ENCODE results near the gene MCF2L.

MCF2L gene

GRCh38 chr13:112980434-112980833 lies 11.4 kb downstream of the MCF2L start:
- no peak for DNase-seq (ENCODE audit: low read depth in 2 of 3, low spot score in 1 of 3)

DNA sequence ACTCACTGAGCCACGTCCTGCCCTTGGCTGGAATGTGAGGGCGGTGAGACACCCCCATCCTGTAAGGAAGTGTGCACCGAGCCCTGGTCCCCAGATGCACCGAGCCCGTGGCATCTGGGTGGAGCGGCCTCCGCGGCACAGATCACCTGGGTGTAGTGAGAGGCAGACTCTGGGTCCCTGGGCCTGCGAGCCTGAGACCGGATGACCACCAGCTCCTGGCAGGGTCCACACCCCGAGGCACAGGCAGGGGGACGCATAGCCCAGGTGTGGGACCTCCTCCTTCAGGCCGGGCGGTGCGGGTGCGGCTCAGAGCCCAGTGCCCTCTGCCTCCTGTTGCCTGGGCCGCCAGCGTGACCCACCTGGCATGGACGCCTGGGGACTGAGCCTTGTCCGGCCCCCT lies 12.4 kb downstream of the MCF2L start:
- DNase-seq (ENCODE audit: low read depth in 2 of 3, low spot score in 1 of 3): no peak

DNA sequence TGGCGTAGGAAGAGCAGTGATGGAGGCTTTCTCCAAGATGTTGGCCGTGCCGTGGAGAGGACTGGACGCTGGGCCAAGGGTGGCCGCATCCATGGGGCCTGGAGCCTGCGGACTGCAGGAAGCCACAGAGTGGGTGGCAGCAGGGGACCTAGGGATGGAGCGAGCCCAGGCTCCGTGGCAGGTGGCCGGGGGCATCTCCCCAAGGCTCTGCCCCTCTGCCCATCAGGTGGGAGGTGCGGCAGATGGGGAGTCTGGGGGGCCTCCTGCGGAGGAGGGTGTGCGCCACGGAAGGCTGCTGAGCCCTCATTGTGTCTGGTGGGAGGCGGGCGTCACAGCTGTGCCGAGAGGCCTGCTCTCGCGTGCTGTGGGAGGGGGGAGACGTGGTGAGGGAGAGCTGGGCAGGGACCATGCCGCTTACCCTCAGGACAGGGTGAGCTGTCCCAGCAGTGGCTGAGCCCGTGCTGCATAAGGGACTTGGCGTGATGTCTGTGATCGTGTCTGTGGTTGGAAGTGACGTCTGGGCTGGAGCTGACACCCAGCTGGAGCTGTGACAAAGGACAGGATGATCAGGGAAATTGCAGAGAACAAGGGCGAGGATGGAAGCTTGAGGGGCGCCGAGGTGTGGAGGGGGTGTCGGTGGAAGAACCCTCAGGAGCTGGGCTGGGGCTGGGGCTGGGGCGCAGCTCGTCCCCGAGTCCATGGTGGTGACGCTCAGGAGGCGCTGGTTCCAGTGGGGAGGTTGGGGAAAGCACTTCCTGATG lies 13.4 kb downstream of the MCF2L start:
- DNase-seq (ENCODE audit: low read depth in 2 of 3, low spot score in 1 of 3): no peak

- no peak for DNase-seq (ENCODE audit: low read depth in 2 of 3, low spot score in 1 of 3)
Observed at GRCh38 chr13:112983042-112983305, 14.0 kb downstream of the MCF2L start.

- no peak for DNase-seq (ENCODE audit: low read depth in 2 of 3, low spot score in 1 of 3)
Observed at GRCh38 chr13:112983428-112984196, 14.6 kb downstream of the MCF2L start.

GRCh38 chr13:112984501-112984900 lies 15.5 kb downstream of the MCF2L start:
- no peak for DNase-seq (ENCODE audit: low read depth in 2 of 3, low spot score in 1 of 3)

- DNase-seq (ENCODE audit: low read depth in 2 of 3, low spot score in 1 of 3): no peak
Observed at GRCh38 chr13:112984954-112985802, 16.2 kb downstream of the MCF2L start.

- DNase-seq (ENCODE audit: low read depth in 2 of 3, low spot score in 1 of 3): no peak
Observed at GRCh38 chr13:112985803-112986408, 16.9 kb downstream of the MCF2L start.

GRCh38 chr13:112986470-112986869 lies 17.5 kb downstream of the MCF2L start:
- DNase-seq (ENCODE audit: low read depth in 2 of 3, low spot score in 1 of 3): no peak

DNA sequence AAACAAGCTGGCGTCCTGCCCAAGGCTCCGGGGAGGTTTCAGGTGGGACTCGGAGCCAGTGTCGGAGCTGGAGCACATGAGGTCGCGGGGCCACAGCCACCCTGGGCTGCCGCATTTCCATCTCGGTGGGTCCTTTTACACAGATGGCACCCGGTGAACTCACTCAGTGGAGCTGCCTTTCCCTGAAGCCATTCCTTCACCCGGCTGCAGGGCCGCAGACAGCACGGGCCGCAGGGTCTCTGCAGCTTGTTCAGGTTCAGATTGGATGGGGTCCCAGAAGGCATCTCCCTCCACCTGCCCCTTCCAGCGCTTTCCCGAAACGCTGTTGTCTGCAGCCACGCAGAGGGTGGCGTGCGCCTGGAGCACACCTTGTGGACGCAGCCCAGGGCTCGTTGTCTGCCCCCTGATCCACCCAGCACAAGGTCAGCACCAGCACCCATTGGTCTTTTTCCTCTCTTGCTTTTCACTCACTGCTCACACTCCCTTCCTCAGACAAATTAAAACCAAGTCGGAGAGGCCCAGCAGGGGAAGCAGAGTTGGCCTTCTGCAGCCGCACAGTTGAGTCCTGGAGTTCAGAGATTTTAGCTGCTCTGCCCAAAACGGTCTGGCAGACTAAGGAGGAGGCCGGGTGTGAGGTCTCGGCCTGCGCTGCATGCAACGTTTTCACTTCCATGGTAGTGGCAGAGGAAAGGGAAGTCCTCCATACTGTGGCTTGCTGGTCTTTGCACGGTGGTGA lies 18.1 kb downstream of the MCF2L start:
- DNase-seq (ENCODE audit: low read depth in 2 of 3, low spot score in 1 of 3): no peak

- DNase-seq (ENCODE audit: low read depth in 2 of 3, low spot score in 1 of 3): no peak
Observed at GRCh38 chr13:112987682-112988024, 18.6 kb downstream of the MCF2L start.

- DNase-seq (ENCODE audit: low read depth in 2 of 3, low spot score in 1 of 3): no peak
Observed at GRCh38 chr13:112990783-112991182, 21.8 kb downstream of the MCF2L start.

GRCh38 chr13:112991609-112992008 lies 22.6 kb downstream of the MCF2L start:
- no peak for DNase-seq (ENCODE audit: low read depth in 2 of 3, low spot score in 1 of 3)

DNA sequence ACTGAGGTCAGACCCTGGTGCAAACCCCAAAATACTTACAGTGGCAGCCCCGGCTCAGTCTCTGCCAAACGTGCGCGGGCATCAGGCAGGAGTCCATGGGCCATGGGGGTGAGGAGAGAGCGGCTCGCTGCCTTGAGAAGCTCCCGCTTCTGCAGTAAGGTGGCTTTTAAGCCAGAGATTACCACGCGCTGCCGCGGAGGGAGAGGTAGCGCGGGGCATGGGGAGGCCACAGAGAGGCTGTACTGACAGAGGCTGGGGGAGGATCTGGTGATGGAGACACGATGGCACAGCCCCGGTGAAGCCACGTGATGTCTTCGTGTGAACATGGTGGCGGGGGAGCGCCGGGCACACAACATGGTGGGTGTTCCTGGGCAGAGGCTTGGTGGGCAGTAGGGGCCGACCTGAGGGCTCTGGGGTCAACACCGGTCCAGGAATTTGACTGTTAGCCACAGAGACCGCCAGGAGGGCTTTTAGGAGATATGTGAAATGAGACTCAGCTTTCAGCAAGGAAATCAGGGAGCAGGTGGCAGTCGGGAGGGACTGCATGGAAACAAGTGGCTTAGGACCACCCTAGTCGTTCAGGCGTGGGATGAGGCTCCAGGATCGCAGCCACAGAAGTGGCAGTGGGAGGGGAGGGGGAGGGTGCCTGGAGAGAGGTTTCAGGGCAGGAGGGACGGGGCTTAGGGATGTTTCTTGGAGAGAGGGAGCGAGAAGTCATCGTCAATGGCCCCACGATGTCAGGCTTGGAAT lies 24.1 kb downstream of the MCF2L start:
- DNase-seq (ENCODE audit: low read depth in 2 of 3, low spot score in 1 of 3): no peak

- no peak for DNase-seq (ENCODE audit: low read depth in 2 of 3, low spot score in 1 of 3)
Observed at GRCh38 chr13:112994084-112994780, 25.2 kb downstream of the MCF2L start.

DNA sequence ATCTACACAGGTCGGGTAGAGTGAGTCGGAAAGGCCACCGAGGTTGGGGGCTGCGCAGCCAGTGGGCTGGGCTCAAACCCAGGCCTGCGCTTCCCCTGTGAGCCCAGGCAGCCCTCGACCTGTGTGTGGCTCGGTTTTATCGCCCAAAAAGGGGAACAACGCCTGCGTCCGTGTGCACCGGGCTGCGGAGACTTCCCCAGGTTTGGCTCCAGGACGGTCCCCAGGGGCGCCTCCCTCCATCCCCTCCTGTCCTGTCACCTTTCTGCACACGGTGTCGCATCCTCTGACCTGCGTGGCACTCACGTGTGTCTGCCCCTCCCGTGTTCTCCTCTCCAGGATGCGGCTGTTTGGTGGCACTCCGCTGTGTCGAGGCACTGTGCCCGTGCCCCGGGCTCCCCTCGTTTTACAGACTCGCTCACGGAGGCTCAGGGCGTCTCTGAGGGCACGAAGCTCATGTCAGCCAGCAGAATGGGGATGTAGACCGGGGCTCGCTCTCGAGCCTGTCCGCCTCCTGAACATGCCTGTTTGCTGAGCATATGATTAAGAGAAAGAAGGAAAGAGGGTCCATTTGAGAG lies 25.9 kb downstream of the MCF2L start:
- DNase-seq (ENCODE audit: low read depth in 2 of 3, low spot score in 1 of 3): no peak

- no peak for DNase-seq (ENCODE audit: low read depth in 2 of 3, low spot score in 1 of 3)
Observed at GRCh38 chr13:112995395-112996191, 26.6 kb downstream of the MCF2L start.

- no peak for DNase-seq (ENCODE audit: low read depth in 2 of 3, low spot score in 1 of 3)
Observed at GRCh38 chr13:112996671-112997091, 27.7 kb downstream of the MCF2L start.

Measured in stimulated activated CD4-positive, alpha-beta T cell treated with anti-CD3 and anti-CD28 coated beads, Interleukin-12 subunit alpha, Interleukin-12 subunit beta, amount 100 ng/mL, for 48 hours (primary cell).